ENCODE data around the gene RENBP.

- TF ChIP-seq CTCF (IDR thresholded peaks at IDR 0.05; ENCODE audit: low read depth, low read length, missing input control): no peak
- TF ChIP-seq RAD21 (IDR thresholded peaks at IDR 0.05): no peak
- no peak for TF ChIP-seq YY1 (IDR thresholded peaks at IDR 0.05)
Observed at GRCh38 chrX:153926858-153927671, 17.4 kb downstream of the RENBP start.

Measured in liver (tissue), 3 donors.